Endothelial cell of umbilical vein (primary cell): ENCODE measurements around the gene SSTR3. TPM values are rescaled to one million over a fixed set of nuclear protein-coding genes. Genes with fewer than 3 reads are reported as not detected.

Experiments
- BruUV-seq: library from RNA; stranded (reverse); fragments of 400-500 nt; replicated peaks from 2 replicates; lab custom pipeline; 2021; lab: Mats Ljungman, UMichigan
- CTCF ChIA-PET: fragments of 300-600, 350-600 bp; sonication (Branson Sonifier 250); formaldehyde crosslinking; loops from one replicate; lab custom pipeline; 2021; ENCODE audit warnings: antibody characterized with exemption, inconsistent platforms; lab: Charles Lee
- POLR2A ChIA-PET: fragments of 300-600, 350-600 bp; sonication (Branson Sonifier 250); formaldehyde crosslinking; loops from one replicate; lab custom pipeline; 2021; ENCODE audit warnings: antibody characterized with exemption, inconsistent platforms; lab: Charles Lee
- DNase-seq: peaks from one replicate; pipeline ENCODE4 v3.0.0-alpha.2; 2011; ENCODE audit warnings: low read depth, low spot score
- FAIRE-seq: peaks from 2 replicates; lab custom pipeline; 2011; peaks lifted over from hg19 to GRCh38; lab: Jason Lieb, UNC
- H2AFZ ChIP-seq: 2 replicates; pipeline ENCODE4 v1.6.0; 2012; ENCODE audit warnings: low read depth, low read length, control low read depth, inconsistent platforms
- H3K27ac ChIP-seq: 2 replicates; pipeline ENCODE4 v1.5.1; 2011; ENCODE audit warnings: low read depth, mild to moderate bottlenecking, control low read depth, low read length, moderate library complexity; ENCODE audit not compliant: insufficient read depth
- H3K27me3 ChIP-seq, 2 experiments: 2 replicates each; pipeline versions ENCODE4 v1.6.0 to v1.6.1; 2011; ENCODE audit warnings: low read length in 2 of 2, mixed read lengths in 1 of 2; ENCODE audit not compliant: control insufficient read depth in 2 of 2, insufficient read depth in 2 of 2
- H3K36me3 ChIP-seq, 2 experiments: 2 replicates in 1 of 2; 3 replicates in 1 of 2; pipeline ENCODE4 v1.5.1; 2011; ENCODE audit warnings: low read length in 2 of 2, mild to moderate bottlenecking in 1 of 2, moderate library complexity in 1 of 2; ENCODE audit not compliant: control insufficient read depth in 2 of 2, insufficient read depth in 2 of 2; ENCODE audit errors: extremely low read depth in 1 of 2
- H3K4me1 ChIP-seq: 3 replicates; pipeline ENCODE4 v1.5.1; 2011; ENCODE audit warnings: mild to moderate bottlenecking, low read length; ENCODE audit not compliant: control insufficient read depth, insufficient read depth; ENCODE audit errors: extremely low read depth
- H3K4me2 ChIP-seq: 2 replicates; pipeline ENCODE4 v1.6.1; 2011; ENCODE audit warnings: low read length, control low read depth, mixed read lengths; ENCODE audit not compliant: insufficient read depth
- H3K4me3 ChIP-seq, 3 experiments: fragments of 200-600 bp in 1 of 3; sonication (generic), shearing (Covaris generic) in 1 of 3; replicated peaks in 1 of 3; 2 replicates each; pipeline ENCODE4 v1.5.1; 2011 to 2016; ENCODE audit warnings: control low read depth in 3 of 3, low read length in 3 of 3, mild to moderate bottlenecking in 2 of 3, inconsistent platforms in 1 of 3, low read depth in 1 of 3, moderate library complexity in 1 of 3; ENCODE audit not compliant: insufficient read depth in 1 of 3
- H3K79me2 ChIP-seq: 2 replicates; pipeline ENCODE4 v1.6.0; 2012; ENCODE audit warnings: low read length, inconsistent platforms; ENCODE audit not compliant: control insufficient read depth, insufficient read depth
- H3K9ac ChIP-seq: replicated peaks from 2 replicates; pipeline ENCODE3; 2011; ENCODE audit warnings: low read length, control low read depth; ENCODE audit not compliant: insufficient read depth; ENCODE audit errors: extremely low read depth
- H3K9me1 ChIP-seq: replicated peaks from 3 replicates; pipeline ENCODE4 v1.6.0; 2011; ENCODE audit warnings: mild to moderate bottlenecking, low read length; ENCODE audit not compliant: control insufficient read depth, insufficient read depth; ENCODE audit errors: extremely low read depth
- H3K9me3 ChIP-seq: replicated peaks from 2 replicates; pipeline ENCODE4 v1.5.1; 2012; ENCODE audit warnings: low read length, inconsistent platforms; ENCODE audit not compliant: control insufficient read depth, insufficient read depth
- H4K20me1 ChIP-seq: replicated peaks from 2 replicates; pipeline ENCODE3; 2011; ENCODE audit warnings: mild to moderate bottlenecking, low read length; ENCODE audit not compliant: control insufficient read depth, insufficient read depth; ENCODE audit errors: extremely low read depth
- CTCF ChIP-seq, 2 donors: IDR thresholded peaks; 1 replicate in 1 of 2; 2 replicates in 1 of 2; pipeline ENCODE4 v1.5.1; 2011; ENCODE audit warnings: low read length in 2 of 2, mild to moderate bottlenecking in 2 of 2, moderate library complexity in 2 of 2, control low read depth in 1 of 2, inconsistent platforms in 1 of 2, low read depth in 1 of 2; ENCODE audit not compliant: insufficient read depth in 1 of 2; ENCODE audit errors: extremely low read depth in 1 of 2
- EZH2 ChIP-seq: IDR thresholded peaks from 2 replicates; pipeline ENCODE4 v1.6.1; 2012; ENCODE audit warnings: borderline replicate concordance, low read depth, mild to moderate bottlenecking, moderate library complexity, low read length, inconsistent platforms; ENCODE audit not compliant: severe bottlenecking
- FOS ChIP-seq: IDR thresholded peaks from 2 replicates; pipeline ENCODE4 v1.6.1; 2011; ENCODE audit warnings: mild to moderate bottlenecking, low read length, moderate library complexity, borderline replicate concordance; ENCODE audit not compliant: insufficient read depth
- GATA2 ChIP-seq: IDR thresholded peaks from 2 replicates; pipeline ENCODE4 v1.7.0; 2011; ENCODE audit warnings: low read depth, mild to moderate bottlenecking, moderate library complexity, mixed read lengths, low read length; ENCODE audit not compliant: insufficient read length, insufficient read depth
- JUN ChIP-seq: IDR thresholded peaks from 2 replicates; pipeline ENCODE4 v1.6.1; 2011; ENCODE audit warnings: borderline replicate concordance, low read depth; ENCODE audit not compliant: insufficient read length, insufficient read depth
- MYC ChIP-seq: IDR thresholded peaks from one replicate; pipeline ENCODE4 v1.6.1; 2011; ENCODE audit warnings: mild to moderate bottlenecking, low read depth, low read length
- POLR2A ChIP-seq: IDR thresholded peaks from 2 replicates; pipeline ENCODE4 v1.6.1; 2012; ENCODE audit warnings: low read depth, mild to moderate bottlenecking, control low read depth, low read length
- POLR2AphosphoS5 ChIP-seq: IDR thresholded peaks from 2 replicates; pipeline ENCODE4 v1.6.1; 2012; ENCODE audit warnings: low read depth, mild to moderate bottlenecking, control low read depth, low read length, moderate library complexity; ENCODE audit not compliant: insufficient read depth
- dilution Hi-C: fragments of 300-500 bp; cut with MboI; formaldehyde crosslinking; loops from one replicate; pipeline ENCODE4 v1.15.0; 2019; ENCODE audit warnings: low sequenced_read_pairs; ENCODE audit not compliant: extremely low pct_ligation_motif_present
- intact Hi-C: fragments of 100-400 bp; cut with micrococcal nuclease; formaldehyde crosslinking; loops from one replicate; pipeline ENCODE4 v1.10.0; 2022
- polyA plus RNA-seq, 4 experiments: library from polyadenylated mRNA; depleted of rRNA in 3 of 4; stranded (reverse) in 3 of 4; unstranded in 1 of 4; fragments of >200 nt; gene quantifications; 2 replicates each; pipeline versions ENCODE4 v1.2.1 to v1.2.3, GENCODE V29; 2011 to 2012; ENCODE audit warnings: missing spikeins in 1 of 4
- total RNA-seq: library from RNA; stranded (reverse); gene quantifications from 2 replicates; pipeline ENCODE4 v1.2.3, GENCODE V29; 2021
- TF ChIP-seq, protein P1 (sequence below): IDR thresholded peaks from 2 replicates; pipeline ENCODE4 v1.6.1; 2011; ENCODE audit not compliant: insufficient read depth, insufficient read length

SSTR3 gene
- total and polyA plus RNA-seq, 2 donors (not counting 3 experiments of a cell fraction or from before 2014, with no cell fraction given), result not detected

DNA sequence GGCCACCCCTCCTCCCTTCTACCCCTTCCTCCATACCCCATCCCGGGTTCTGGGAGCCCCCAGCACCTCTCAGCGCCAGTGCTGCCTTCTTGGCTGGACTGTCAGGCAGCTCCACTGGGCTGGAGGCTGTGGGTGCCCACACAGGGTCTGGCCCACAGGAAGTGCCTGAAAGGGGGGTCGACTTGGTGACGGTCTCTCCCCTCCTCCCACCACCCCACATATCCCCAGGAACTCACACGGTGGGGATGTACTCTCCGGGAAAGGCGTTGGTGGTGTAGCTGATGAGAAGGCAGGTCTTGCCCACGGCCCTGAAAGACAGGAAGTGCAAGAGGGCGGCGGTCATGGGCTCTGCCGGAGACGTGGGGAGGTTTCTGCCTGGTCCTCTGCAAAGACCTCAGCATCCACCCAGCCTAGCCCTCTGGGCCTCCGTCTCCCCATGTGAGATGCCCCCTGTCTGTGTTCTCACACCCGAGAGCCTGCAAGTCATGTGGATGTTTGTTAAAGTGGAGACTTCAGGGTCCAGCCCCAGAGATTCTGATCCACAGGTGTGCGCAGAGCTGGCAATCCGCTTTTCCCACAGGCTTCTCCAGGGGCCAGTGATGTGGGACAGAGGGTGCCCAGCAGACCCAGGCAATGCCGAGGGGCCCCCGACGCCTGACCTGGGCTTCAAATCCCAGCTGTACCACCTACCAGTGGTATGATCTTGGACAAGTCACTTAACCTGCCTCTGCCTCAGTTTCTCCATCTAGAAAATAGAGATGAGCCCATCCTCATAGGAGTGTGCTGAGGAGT is 29.3 kb upstream of the SSTR3 start:
- H4K20me1 ChIP-seq, result no peaks in the 10 kb centered on the region
- peaks cover 0 to 2% of the 10 kb centered on the region in 2 experiments for H3K36me3 ChIP-seq
- CTCF ChIA-PET, result interaction anchor here (1.0 to 5.8 kb wide), 7 partner anchors 11 to 90 kb away, joined by 3 to 83 read pairs (median 10); no protein-coding TSS in a partner anchor
- H2AFZ ChIP-seq, result no peak overlapping the region
- POLR2A ChIA-PET, result interaction anchor here (0.6 kb wide), 1 partner anchor 151 kb away, joined by 4 read pairs; no protein-coding TSS in a partner anchor
- no TSS peak for BruUV-seq
- H3K9me3 ChIP-seq, result no peaks in the 10 kb centered on the region
- dilution Hi-C loops (no loop called here), intact Hi-C loops (no loop called here)
- H3K79me2 ChIP-seq, result peaks cover 11% of the 10 kb centered on the region
- H3K9ac ChIP-seq, result no peak overlapping the region
- DNase-seq (no peak), FAIRE-seq (no peak)
- TF ChIP-seq MYC (no peak), JUN (no peak), POLR2AphosphoS5 (no peak), GATA2 (no peak), EZH2 (no peak), POLR2A (no peak), CTCF (IDR thresholded peaks at IDR 0.05; ENCODE audit: extremely low read depth in 1 of 2, insufficient read depth in 1 of 2, low read depth in 1 of 2, low read length in 2 of 2) (no peak), FOS (no peak)
- TF ChIP-seq, protein P1, sequence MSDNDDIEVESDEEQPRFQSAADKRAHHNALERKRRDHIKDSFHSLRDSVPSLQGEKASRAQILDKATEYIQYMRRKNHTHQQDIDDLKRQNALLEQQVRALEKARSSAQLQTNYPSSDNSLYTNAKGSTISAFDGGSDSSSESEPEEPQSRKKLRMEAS, result no peak
- H3K27me3 ChIP-seq, result no peaks in the 10 kb centered on the region
- peak overlapping the region; percentile 43 for H3K4me2 ChIP-seq
- H3K9me1 ChIP-seq, result no peaks in the 10 kb centered on the region
- no peak overlapping the region for H3K4me3 ChIP-seq
- H3K4me1 ChIP-seq, result peaks cover 39% of the 10 kb centered on the region
- H3K27ac ChIP-seq, result peak overlapping the region; percentile 44
